HG03039 (cell line): ENCODE measurements around the gene ZNF148.

Experiments used
- ATAC-seq: cut with Tn5 transposase; IDR thresholded peaks from one replicate; pipeline ENCODE4 v1.9.1; 2021; ENCODE audit warnings: mild to moderate bottlenecking, moderate library complexity; ENCODE audit not compliant: unreplicated experiment

ZNF148 gene

GRCh38 chr3:125289429-125289981 lies 85.6 kb downstream of the ZNF148 start:
- ATAC-seq: no peak

GRCh38 chr3:125287248-125287647 lies 87.9 kb downstream of the ZNF148 start:
- no peak for ATAC-seq

DNA sequence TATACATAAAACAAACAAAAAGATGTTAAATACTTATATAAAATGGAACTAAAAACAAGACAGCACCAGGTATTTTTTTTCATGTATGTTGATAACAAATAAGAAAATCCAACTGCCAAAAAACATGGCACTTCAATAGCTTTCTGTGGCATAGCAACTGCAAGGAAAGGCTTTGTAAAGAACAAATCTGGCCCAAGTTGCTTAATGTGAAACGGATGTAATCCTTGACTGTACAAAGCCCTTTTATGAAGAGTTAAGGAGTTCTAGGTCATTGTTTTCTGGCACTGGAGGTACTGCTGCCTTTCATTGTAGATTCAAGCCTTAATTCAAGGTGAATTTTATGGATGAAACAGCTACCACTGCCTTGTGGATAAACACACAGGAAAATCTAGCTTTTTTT lies 93.7 kb downstream of the ZNF148 start:
- ATAC-seq: no peak

DNA sequence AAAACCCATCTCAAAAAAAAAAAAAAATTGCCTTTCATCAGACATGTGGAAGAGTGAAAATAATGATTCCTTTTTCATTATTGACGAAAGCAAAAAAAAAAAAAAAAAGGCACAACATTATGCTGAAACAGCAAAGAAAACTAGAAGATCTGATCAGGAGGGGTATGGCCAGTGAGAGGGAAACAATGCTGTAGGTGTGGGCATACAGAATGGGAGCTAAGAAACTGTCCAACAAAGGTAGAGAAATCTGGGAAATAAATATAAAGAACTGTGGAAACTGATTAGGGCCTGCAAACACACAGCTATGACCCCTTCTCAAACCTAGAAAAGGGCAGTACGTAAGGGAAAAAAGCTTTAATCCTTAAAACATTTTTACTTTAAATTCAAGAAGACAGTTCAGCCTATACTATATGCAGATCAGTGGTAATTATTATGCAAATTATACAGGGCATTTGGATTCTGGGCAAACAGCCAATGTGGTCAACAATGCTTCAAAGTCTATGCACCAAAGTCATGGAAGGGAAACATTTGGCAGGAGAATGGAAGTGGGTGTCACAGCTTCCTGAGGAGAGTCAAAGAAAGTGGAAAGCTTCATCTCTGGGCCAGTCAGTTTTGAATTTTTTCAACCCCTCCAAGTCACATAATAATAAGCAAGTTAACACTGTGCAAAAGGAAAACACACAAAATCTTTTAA lies 94.3 kb downstream of the ZNF148 start:
- no peak for ATAC-seq

- ATAC-seq: no peak
These were observed 97.0 kb downstream of the ZNF148 start for GRCh38 chr3:125278155-125278554.

- no peak for ATAC-seq
These were observed 104.0 kb downstream of the ZNF148 start for GRCh38 chr3:125271127-125271526.

- no peak for ATAC-seq
These were observed 107.7 kb downstream of the ZNF148 start for GRCh38 chr3:125267460-125267859.

DNA sequence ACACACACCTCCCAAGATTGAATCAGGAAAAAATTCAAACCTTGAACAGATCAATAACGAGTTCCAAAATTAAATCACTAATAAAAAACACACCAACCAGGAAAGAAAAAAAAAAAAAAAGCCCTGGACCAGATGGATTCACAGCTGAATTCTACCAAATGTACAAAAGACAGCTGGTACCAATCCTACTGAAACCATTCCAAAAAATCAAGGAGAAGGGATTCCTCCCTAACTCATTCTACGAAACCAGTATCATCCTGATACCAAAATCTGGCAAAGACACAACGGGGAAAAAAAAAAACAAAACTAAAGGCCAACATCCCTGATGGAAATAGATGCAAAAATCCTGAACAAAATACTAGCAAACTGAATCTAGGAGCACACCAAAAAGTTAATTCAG lies 108.2 kb downstream of the ZNF148 start:
- no peak for ATAC-seq

DNA sequence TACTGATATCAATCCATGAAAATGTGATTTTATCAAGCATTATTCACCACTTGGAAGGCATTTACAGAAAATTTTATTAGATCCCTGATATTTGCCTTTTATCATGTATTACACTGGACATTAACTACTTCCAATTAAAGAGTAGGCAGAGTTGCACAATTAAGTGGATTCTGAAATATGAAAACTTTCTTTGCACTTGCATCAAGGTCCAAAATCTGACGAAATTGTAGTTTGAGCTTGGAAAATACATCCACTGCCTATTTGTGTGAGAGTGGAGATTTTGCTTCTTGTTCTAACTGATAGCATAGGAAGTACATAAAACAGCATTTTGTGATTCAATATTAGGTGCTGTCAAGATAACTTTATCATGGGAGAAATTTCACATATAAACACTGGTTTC lies 113.0 kb downstream of the ZNF148 start:
- no peak for ATAC-seq

- ATAC-seq: no peak
These were observed 114.1 kb downstream of the ZNF148 start for GRCh38 chr3:125261031-125261430.

GRCh38 chr3:125260158-125260557 lies 115.0 kb downstream of the ZNF148 start:
- ATAC-seq: no peak

- no peak for ATAC-seq
These were observed 117.6 kb downstream of the ZNF148 start for GRCh38 chr3:125257536-125257935.

- no peak for ATAC-seq
These were observed 118.5 kb downstream of the ZNF148 start for GRCh38 chr3:125256675-125257074.

DNA sequence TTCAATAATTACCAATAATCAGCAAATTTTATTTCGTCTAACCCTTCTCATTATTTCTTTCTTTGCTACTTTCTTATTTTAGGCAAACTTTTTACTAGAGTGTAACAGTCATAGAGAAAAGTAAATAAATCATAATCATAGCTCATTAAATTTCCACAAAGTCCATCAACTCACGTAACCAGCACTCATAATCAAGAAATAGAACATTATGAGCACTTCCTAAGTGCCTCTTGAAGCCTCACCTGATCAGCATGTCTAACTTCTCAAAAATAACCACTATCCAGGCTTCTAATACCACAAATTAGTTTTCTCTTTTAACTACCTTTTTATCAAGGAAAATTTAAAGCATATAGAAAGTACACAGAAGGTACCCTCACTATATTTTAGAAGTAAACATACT lies 124.2 kb downstream of the ZNF148 start:
- ATAC-seq: no peak

GRCh38 chr3:125246237-125246636 lies 128.9 kb downstream of the ZNF148 start:
- no peak for ATAC-seq

GRCh38 chr3:125245521-125245920 lies 129.6 kb downstream of the ZNF148 start:
- no peak for ATAC-seq

- ATAC-seq: no peak
These were observed 134.6 kb downstream of the ZNF148 start for GRCh38 chr3:125240496-125240895.

DNA sequence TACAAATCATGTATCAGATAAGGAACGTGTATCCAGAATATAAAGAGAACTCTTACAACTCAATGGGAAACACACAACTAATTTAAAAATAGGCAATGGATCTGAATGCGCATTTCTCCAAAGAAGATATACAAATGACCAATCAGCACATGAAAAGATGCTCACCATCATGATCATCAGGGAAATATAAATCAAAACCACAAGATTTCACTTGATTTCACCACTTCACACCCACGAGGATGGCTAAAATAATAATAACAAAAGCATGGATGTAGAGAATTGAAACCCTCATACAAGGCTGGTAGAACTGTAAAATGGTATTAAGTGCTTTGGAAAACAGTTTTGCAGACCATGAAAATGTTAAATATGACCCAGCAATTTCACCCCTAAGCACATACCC lies 135.9 kb downstream of the ZNF148 start:
- no peak for ATAC-seq

- ATAC-seq: no peak
These were observed 136.4 kb downstream of the ZNF148 start for GRCh38 chr3:125238759-125239158.

DNA sequence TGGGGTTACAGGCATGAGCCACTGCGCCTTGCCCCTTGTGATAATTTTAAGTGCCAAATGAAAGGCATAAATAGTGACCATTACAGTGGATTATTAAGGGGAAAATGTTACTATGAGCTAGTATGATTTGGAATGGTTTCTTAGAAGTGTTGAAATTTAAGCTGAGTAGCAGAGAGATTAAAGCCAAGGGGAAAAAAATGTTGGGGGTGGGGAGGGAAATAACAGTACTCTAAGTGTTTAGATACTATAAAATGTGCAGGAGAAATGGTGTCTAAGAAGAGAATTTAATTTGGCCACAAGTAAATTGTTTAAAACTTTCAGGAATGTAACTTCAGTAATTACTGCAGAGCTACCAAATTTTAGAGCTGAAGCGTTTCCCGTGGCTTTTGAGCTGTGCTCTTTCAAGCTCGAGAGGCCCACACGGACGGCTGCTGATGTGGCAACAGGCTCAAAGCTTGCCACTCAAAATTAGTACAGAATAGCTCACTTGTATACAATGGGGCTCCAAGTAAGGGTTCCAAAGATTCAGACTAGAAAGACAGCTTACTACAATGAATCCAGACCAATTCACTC lies 138.7 kb downstream of the ZNF148 start:
- no peak for ATAC-seq

GRCh38 chr3:125234831-125235230 lies 140.3 kb downstream of the ZNF148 start:
- ATAC-seq: no peak

DNA sequence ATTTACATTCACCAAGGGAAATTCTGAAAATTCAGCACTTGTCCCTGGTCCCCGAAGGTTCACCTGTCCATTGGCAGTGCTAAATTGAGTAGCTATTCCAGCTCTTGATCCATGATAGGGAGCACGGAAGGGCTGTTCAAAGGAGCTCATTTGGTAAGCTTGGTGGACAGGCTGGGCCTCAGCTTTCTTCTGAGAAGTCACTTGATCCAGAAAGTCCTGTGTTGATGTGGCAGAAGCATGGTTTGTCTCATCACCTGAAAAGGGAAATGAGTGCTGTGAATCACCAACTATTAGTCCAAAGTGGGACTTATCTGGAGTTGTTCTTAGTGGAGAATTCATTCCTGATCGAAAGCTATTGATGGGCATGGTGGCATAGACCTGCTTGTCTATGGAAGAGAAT lies 142.7 kb downstream of the ZNF148 start:
- ATAC-seq: no peak

- ATAC-seq: no peak
These were observed 143.2 kb downstream of the ZNF148 start for GRCh38 chr3:125231895-125232294.
